Caco-2 (cell line): Measurements from ENCODE around the gene THOC6. TPM values are rescaled to one million over a fixed set of nuclear protein-coding genes. Genes with fewer than 3 reads are reported as not detected.
"Not testable (repeated sequence)": the region's sequence is repeated elsewhere in the genome, so short reads cannot be mapped to it uniquely, and the experiment has no call there.

Source experiments
- BruUV-seq: library from RNA; stranded (reverse); fragments of 400-500 nt; replicated peaks from 2 replicates; lab custom pipeline; 2021; lab: Mats Ljungman, UMichigan
- CTCF ChIA-PET: fragments of 300-600 bp; sonication (Branson Sonifier 250); formaldehyde crosslinking; loops from one replicate; lab custom pipeline; 2022; ENCODE audit warnings: antibody characterized with exemption; lab: Charles Lee
- POLR2A ChIA-PET: fragments of 300-600 bp; sonication (Branson Sonifier 250); formaldehyde crosslinking; loops from one replicate; lab custom pipeline; 2022; ENCODE audit warnings: antibody characterized with exemption; lab: Charles Lee
- DNase-seq, 2 experiments: peaks; one replicate each; pipeline versions ENCODE4 v3.0.0 to v3.0.0-alpha.2; 2020 to 2022
- H3K27me3 ChIP-seq: replicated peaks from 2 replicates; pipeline ENCODE4 v1.6.0; 2011; ENCODE audit warnings: low read length; ENCODE audit not compliant: control insufficient read depth, insufficient read depth
- H3K36me3 ChIP-seq: 2 replicates; pipeline ENCODE4 v1.5.1; 2011; ENCODE audit warnings: low read length; ENCODE audit not compliant: control insufficient read depth, insufficient read depth
- H3K4me1 ChIP-seq: fragments of 250-450 bp; sonication (Bioruptor Pico); 2 replicates; pipeline ENCODE4 v1.5.1; 2020; ENCODE audit warnings: mild to moderate bottlenecking
- H3K4me3 ChIP-seq: 2 replicates; pipeline ENCODE4 v1.5.1; 2011; ENCODE audit warnings: low read depth, mild to moderate bottlenecking, control low read depth, low read length
- H3K9me3 ChIP-seq: fragments of 250-450 bp; sonication (Bioruptor Pico); 2 replicates; pipeline ENCODE4 v1.5.1; 2020; ENCODE audit warnings: mild to moderate bottlenecking, moderate library complexity
- H3K27ac Mint-ChIP-seq: one replicate; pipeline ENCODE4 v1.8.0; 2022; ENCODE audit warnings: mixed read lengths; ENCODE audit not compliant: unreplicated experiment
- H3K27me3 Mint-ChIP-seq: one replicate; pipeline ENCODE4 v1.8.0; 2022; ENCODE audit warnings: mixed read lengths; ENCODE audit not compliant: insufficient read depth, unreplicated experiment
- H3K36me3 Mint-ChIP-seq: one replicate; pipeline ENCODE4 v1.8.0; 2022; ENCODE audit warnings: mild to moderate bottlenecking, mixed read lengths; ENCODE audit not compliant: insufficient read depth, unreplicated experiment
- H3K4me1 Mint-ChIP-seq: one replicate; pipeline ENCODE4 v1.8.0; 2022; ENCODE audit warnings: low read depth, mixed read lengths; ENCODE audit not compliant: unreplicated experiment
- H3K4me3 Mint-ChIP-seq: one replicate; pipeline ENCODE4 v1.8.0; 2022; ENCODE audit warnings: mild to moderate bottlenecking, moderate library complexity, mixed read lengths; ENCODE audit not compliant: unreplicated experiment
- H3K9me3 Mint-ChIP-seq: one replicate; pipeline ENCODE4 v1.8.0; 2022; ENCODE audit warnings: mixed read lengths; ENCODE audit not compliant: unreplicated experiment
- CTCF ChIP-seq, 2 experiments: fragments of 200-600 bp in 1 of 2; IDR thresholded peaks; 1 replicate in 1 of 2; 2 replicates in 1 of 2; pipeline versions ENCODE4 v1.5.1 to v1.8.0; 2011 to 2022; ENCODE audit warnings: antibody characterized with exemption in 1 of 2, control low read depth in 1 of 2, inconsistent platforms in 1 of 2, low read depth in 1 of 2, low read length in 1 of 2, mild to moderate bottlenecking in 1 of 2, moderate library complexity in 1 of 2; ENCODE audit not compliant: insufficient read depth in 1 of 2, severe bottlenecking in 1 of 2, unreplicated experiment in 1 of 2
- intact Hi-C: fragments of 100-400 bp; cut with micrococcal nuclease; formaldehyde crosslinking; loops from one replicate; pipeline ENCODE4 v1.10.0; 2022; ENCODE audit not compliant: unreplicated experiment
- total RNA-seq: library from RNA; stranded (reverse); gene quantifications from 2 replicates; pipeline ENCODE4 v1.2.3, GENCODE V29; 2022

The THOC6 gene
- total RNA-seq, 1 experiment from 2014 or later, result 48.0 TPM

- Mint-ChIP-seq H3K27ac (peak overlapping the region; percentile 79), H3K36me3 (peaks cover 13% of the 10 kb centered on the region), H3K9me3 (no peaks in the 10 kb centered on the region), H3K27me3 (no peaks in the 10 kb centered on the region), H3K4me1 (no peaks in the 10 kb centered on the region), H3K4me3 (peak overlapping the region; percentile 78)
- H3K9me3 ChIP-seq, result no peaks in the 10 kb centered on the region
- DNase-seq, result peak in 1 of 2 experiments; percentile 30
- no peaks in the 10 kb centered on the region for H3K27me3 ChIP-seq
- intact Hi-C loops, result no loop called here
- H3K36me3 ChIP-seq, result no peaks in the 10 kb centered on the region
- peak overlapping the region; percentile 49 for H3K4me3 ChIP-seq
- ChIA-PET POLR2A (interaction anchor here (0.7 kb wide), 1 partner anchor 62 kb away, joined by 3 read pairs; no protein-coding TSS in a partner anchor), CTCF (no interaction called here)
- TF ChIP-seq CTCF (IDR thresholded peaks at IDR 0.05; ENCODE audit: insufficient read depth in 1 of 2, low read depth in 1 of 2, low read length in 1 of 2, severe bottlenecking in 1 of 2, unreplicated experiment in 1 of 2), result no peak
- peaks cover 16% of the 10 kb centered on the region for H3K4me1 ChIP-seq
- TSS peak; percentile 49 for BruUV-seq
Observed at GRCh38 chr16:3065742-3066439, 42.1 kb downstream of the THOC6 start.

GRCh38 chr16:3066440-3066748 is 42.6 kb downstream of the THOC6 start:
- no peak for TF ChIP-seq CTCF (IDR thresholded peaks at IDR 0.05; ENCODE audit: insufficient read depth in 1 of 2, low read depth in 1 of 2, low read length in 1 of 2, severe bottlenecking in 1 of 2, unreplicated experiment in 1 of 2)
- H3K27me3 Mint-ChIP-seq, result no peaks in the 10 kb centered on the region
- peak overlapping the region; percentile 78 for H3K4me3 Mint-ChIP-seq
- peak overlapping the region; percentile 49 for H3K4me3 ChIP-seq
- peak overlapping the region; percentile 79 for H3K27ac Mint-ChIP-seq
- no peaks in the 10 kb centered on the region for H3K36me3 ChIP-seq
- H3K36me3 Mint-ChIP-seq, result peaks cover 13% of the 10 kb centered on the region
- no peaks in the 10 kb centered on the region for H3K9me3 ChIP-seq
- ChIA-PET CTCF (no interaction called here), POLR2A (no interaction called here)
- peaks cover under 1% of the 10 kb centered on the region for H3K4me1 Mint-ChIP-seq
- H3K9me3 Mint-ChIP-seq, result no peaks in the 10 kb centered on the region
- DNase-seq, result no peak
- H3K27me3 ChIP-seq, result no peaks in the 10 kb centered on the region
- peaks cover 16% of the 10 kb centered on the region for H3K4me1 ChIP-seq
- intact Hi-C loops, result no loop called here
- BruUV-seq, result no TSS peak

- BruUV-seq, result no TSS peak
- peaks cover 16% of the 10 kb centered on the region for H3K4me1 ChIP-seq
- intact Hi-C loops, result no loop called here
- ChIA-PET POLR2A (no interaction called here), CTCF (no interaction called here)
- peaks cover 9% of the 10 kb centered on the region for H3K4me1 Mint-ChIP-seq
- no peaks in the 10 kb centered on the region for H3K36me3 ChIP-seq
- H3K27me3 ChIP-seq, result no peaks in the 10 kb centered on the region
- no peak overlapping the region for H3K4me3 ChIP-seq
- H3K4me3 Mint-ChIP-seq, result no peak overlapping the region
- DNase-seq, result no peak
- no peak for TF ChIP-seq CTCF (IDR thresholded peaks at IDR 0.05; ENCODE audit: insufficient read depth in 1 of 2, low read depth in 1 of 2, low read length in 1 of 2, severe bottlenecking in 1 of 2, unreplicated experiment in 1 of 2)
- H3K9me3 Mint-ChIP-seq, result no peaks in the 10 kb centered on the region
- peaks cover under 1% of the 10 kb centered on the region for H3K27me3 Mint-ChIP-seq
- peaks cover 19% of the 10 kb centered on the region for H3K36me3 Mint-ChIP-seq
- H3K9me3 ChIP-seq, result no peaks in the 10 kb centered on the region
- H3K27ac Mint-ChIP-seq, result no peak overlapping the region
Observed at GRCh38 chr16:3068487-3068886, 44.7 kb downstream of the THOC6 start.

GRCh38 chr16:3069146-3069545 is 45.3 kb downstream of the THOC6 start:
- BruUV-seq, H3K4me3 Mint-ChIP-seq, H3K36me3 ChIP-seq, H3K27me3 Mint-ChIP-seq, H3K4me3 ChIP-seq, H3K27me3 ChIP-seq, H3K4me1 Mint-ChIP-seq, POLR2A ChIA-PET, intact Hi-C loops, CTCF ChIA-PET, H3K9me3 Mint-ChIP-seq, H3K9me3 ChIP-seq, H3K27ac Mint-ChIP-seq, DNase-seq: not testable (repeated sequence)
- peaks cover 15% of the 10 kb centered on the region for H3K4me1 ChIP-seq
- peaks cover 19% of the 10 kb centered on the region for H3K36me3 Mint-ChIP-seq
